ENCODE measurements around the gene C17orf78.

DNA sequence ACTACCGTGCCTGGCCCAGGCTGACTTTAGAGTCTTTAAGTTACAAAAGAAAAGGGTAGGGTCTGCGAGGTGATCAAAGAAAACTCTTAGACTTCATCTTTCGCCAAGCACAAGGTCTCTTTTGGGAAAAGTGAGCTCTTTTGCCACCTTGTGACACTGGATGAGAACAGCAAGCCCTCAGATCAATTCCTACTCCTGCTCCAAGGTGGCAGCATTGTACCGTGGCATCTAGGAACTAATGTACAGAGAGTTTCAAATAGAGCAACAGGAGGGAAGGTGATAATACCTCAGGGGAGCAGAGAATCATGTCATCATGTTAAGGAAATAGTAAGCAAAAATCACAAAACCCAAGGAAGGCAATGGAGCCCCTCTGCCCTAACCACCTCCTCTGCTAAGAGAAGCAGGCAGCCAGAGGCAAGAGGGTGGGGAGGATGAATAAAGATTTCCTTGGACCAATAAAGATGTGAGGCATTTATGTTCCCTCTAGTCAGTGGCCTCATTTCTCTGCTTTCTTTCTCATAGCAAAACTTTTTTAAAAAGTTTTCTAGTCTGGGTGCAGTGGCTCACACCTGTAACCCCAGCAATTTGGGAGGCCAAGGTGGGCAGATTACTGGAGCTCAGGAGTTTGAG is 2.1 kb upstream of the C17orf78 start:
- TF ChIP-seq, protein P1, sequence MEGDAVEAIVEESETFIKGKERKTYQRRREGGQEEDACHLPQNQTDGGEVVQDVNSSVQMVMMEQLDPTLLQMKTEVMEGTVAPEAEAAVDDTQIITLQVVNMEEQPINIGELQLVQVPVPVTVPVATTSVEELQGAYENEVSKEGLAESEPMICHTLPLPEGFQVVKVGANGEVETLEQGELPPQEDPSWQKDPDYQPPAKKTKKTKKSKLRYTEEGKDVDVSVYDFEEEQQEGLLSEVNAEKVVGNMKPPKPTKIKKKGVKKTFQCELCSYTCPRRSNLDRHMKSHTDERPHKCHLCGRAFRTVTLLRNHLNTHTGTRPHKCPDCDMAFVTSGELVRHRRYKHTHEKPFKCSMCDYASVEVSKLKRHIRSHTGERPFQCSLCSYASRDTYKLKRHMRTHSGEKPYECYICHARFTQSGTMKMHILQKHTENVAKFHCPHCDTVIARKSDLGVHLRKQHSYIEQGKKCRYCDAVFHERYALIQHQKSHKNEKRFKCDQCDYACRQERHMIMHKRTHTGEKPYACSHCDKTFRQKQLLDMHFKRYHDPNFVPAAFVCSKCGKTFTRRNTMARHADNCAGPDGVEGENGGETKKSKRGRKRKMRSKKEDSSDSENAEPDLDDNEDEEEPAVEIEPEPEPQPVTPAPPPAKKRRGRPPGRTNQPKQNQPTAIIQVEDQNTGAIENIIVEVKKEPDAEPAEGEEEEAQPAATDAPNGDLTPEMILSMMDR (IDR thresholded peaks at IDR 0.05) = peak; percentile 97 to 99 (median 98)
- no peak for TF ChIP-seq POLR2A (IDR thresholded peaks at IDR 0.05)

Data from right lobe of liver (tissue), 4 donors.